Measurements from ENCODE around the gene FOXC2. TPM values are rescaled to one million over a fixed set of nuclear protein-coding genes. Genes with fewer than 3 reads are reported as not detected.

The FOXC2 gene
- total and polyA plus RNA-seq, 10 of the 15 experiments (the other 5 are each of a cell fraction or from before 2014, with no cell fraction given) = not detected

DNA sequence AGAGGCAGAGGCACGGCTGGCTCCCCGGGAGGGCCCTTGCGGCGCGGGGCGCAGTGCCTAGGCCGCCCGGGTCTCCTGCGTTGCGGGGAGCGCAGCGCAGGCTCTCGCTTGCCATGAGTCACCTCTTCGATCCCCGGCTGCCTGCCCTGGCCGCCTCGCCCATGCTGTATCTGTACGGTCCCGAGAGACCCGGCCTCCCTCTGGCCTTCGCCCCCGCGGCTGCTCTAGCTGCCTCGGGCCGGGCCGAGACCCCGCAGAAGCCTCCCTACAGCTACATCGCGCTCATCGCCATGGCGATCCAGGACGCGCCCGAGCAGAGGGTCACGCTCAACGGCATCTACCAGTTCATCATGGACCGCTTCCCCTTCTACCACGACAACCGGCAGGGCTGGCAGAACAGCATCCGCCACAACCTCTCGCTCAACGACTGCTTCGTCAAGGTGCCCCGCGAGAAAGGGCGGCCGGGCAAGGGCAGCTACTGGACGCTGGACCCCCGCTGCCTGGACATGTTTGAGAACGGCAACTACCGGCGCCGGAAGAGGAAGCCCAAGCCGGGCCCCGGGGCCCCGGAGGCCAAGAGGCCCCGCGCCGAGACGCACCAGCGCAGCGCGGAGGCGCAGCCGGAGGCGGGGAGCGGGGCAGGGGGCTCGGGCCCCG, 12.1 kb downstream of the FOXC2 start (continued):
- TF ChIP-seq ZBTB40 (IDR thresholded peaks at IDR 0.05; ENCODE audit: borderline replicate concordance) (no peak), PAX8 (IDR thresholded peaks at IDR 0.05) (no peak), MEF2B (IDR thresholded peaks at IDR 0.05; ENCODE audit: partially characterized antibody, poor library complexity, severe bottlenecking) (no peak), SRF (IDR thresholded peaks at IDR 0.05; ENCODE audit: low read depth in 2 of 2, low read length in 2 of 2) (no peak), ZBED1 (IDR thresholded peaks at IDR 0.05; ENCODE audit: borderline replicate concordance) (no peak)

DNA sequence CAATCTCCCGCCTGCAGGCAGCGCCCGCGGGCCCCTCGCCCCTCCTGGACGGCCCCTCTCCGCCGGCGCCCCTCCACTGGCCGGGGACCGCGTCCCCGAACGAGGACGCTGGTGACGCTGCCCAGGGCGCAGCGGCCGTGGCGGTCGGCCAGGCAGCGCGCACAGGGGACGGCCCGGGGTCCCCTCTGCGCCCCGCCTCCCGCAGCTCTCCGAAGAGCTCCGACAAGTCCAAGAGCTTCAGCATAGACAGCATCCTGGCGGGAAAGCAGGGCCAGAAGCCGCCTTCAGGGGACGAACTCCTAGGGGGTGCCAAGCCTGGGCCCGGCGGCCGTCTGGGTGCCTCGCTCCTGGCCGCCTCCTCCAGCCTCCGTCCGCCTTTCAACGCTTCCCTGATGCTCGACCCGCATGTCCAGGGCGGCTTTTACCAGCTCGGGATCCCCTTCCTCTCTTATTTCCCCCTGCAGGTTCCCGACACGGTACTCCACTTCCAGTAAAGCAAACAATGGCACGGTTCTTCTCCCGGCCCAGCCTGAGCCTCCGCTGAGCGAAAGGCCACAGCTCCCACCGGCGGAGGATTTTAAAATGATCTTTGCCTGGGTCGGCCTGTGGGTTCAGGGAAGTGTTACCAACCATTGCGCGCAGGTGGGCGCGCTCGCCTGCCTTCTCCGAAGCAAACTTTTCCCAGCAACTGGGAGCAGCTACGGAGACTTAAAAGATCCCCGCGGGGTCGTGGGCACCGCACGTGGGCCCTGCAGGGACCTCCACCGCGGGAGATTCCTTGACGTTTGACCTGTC, 12.8 kb downstream of the FOXC2 start:
- ChIA-PET RAD21 (ENCODE audit: unreplicated experiment) (no interaction called here), POLR2A (no interaction called here), SMC1A (ENCODE audit: uncharacterized antibody, unreplicated experiment) (interaction anchor here (0.9 to 1.8 kb wide), 3 partner anchors 11 to 254 kb away, joined by 3 to 7 read pairs (median 3); no protein-coding TSS in a partner anchor), CTCF (no interaction called here)
- intact Hi-C loops (cut with micrococcal nuclease; ENCODE audit: unreplicated experiment) = no loop called here
- H3K79me2 ChIP-seq (ENCODE audit: control insufficient read depth, insufficient read depth, low read length) = no peaks in the 10 kb centered on the region
- no peak for ATAC-seq
- H2AFZ ChIP-seq (ENCODE audit: control insufficient read depth, low read depth, low read length) = no peak overlapping the region
- no peaks in the 10 kb centered on the region for H3K36me3 ChIP-seq (ENCODE audit: control insufficient read depth in 2 of 2, insufficient read depth in 2 of 2, low read length in 1 of 2)
- H3K4me1 ChIP-seq (ENCODE audit: control insufficient read depth, insufficient read depth, low read length) = no peaks in the 10 kb centered on the region
- in situ Hi-C loops (cut with MboI) = no loop called here
- TF ChIP-seq IRF5 (IDR thresholded peaks at IDR 0.05; ENCODE audit: borderline replicate concordance) = no peak
- no peak for TF ChIP-seq GABPA (IDR thresholded peaks at IDR 0.05; ENCODE audit: low read depth)
- TF ChIP-seq MYC (IDR thresholded peaks at IDR 0.05; ENCODE audit: insufficient read depth, insufficient read length, insufficient replicate concordance, low read length, severe bottlenecking) = no peak
- no peak overlapping the region for H3K4me2 ChIP-seq (ENCODE audit: control insufficient read depth, insufficient read depth)
- no peak overlapping the region for H3K9ac ChIP-seq (ENCODE audit: control insufficient read depth, insufficient read depth, low read length)
- BruUV-seq (replicated peaks) = no TSS peak
- no peak overlapping the region for H3K4me3 ChIP-seq
- no peaks in the 10 kb centered on the region for H4K20me1 ChIP-seq (ENCODE audit: control insufficient read depth, insufficient read depth)
- no peaks in the 10 kb centered on the region for H3K9me3 ChIP-seq (replicated peaks; ENCODE audit: control insufficient read depth, insufficient read depth, low read length)
- peaks cover 0 to 4% of the 10 kb centered on the region in 2 experiments; a peak in 3 of 4 replicates for H3K27me3 ChIP-seq (replicated peaks in 1 of 2; ENCODE audit: control insufficient read depth in 2 of 2, insufficient read depth in 2 of 2, low read length in 1 of 2)
- DNase-seq (ENCODE audit: low read depth, low spot score) = no peak
- H3K27ac ChIP-seq (ENCODE audit: control insufficient read depth, insufficient read depth) = no peak overlapping the region
- no peak for FAIRE-seq
- WGBS (ENCODE audit: insufficient coverage, insufficient replicate concordance, low lambda C conversion rate, missing lambda C conversion rate) = 25% methylated on average over 51 of the region's 69 CpGs
